MCF 10A (cell line): ENCODE data around the gene THEMIS2. TPM values are rescaled to one million over a fixed set of nuclear protein-coding genes. Genes with fewer than 3 reads are reported as not detected.
A peak's percentile ranks its signal among the peaks of the same experiment; 100 is the strongest.
"Not testable (repeated sequence)": the region's sequence is repeated elsewhere in the genome, so short reads cannot be mapped to it uniquely, and the experiment has no call there.

Experiments used
- Bru-seq: library from RNA; stranded (reverse); fragments of 400-500 nt; gene quantifications from one replicate; lab custom pipeline; 2021; lab: Mats Ljungman, UMichigan
- BruChase-seq, 2 experiments: library from RNA; stranded (reverse); fragments of 400-500 nt; gene quantifications; one replicate each; lab custom pipeline; 2021; lab: Mats Ljungman, UMichigan
- BruUV-seq: library from RNA; stranded (reverse); fragments of 400-500 nt; replicated peaks from 2 replicates; lab custom pipeline; 2021; lab: Mats Ljungman, UMichigan
- CTCF ChIA-PET: fragments of 300-600 bp; sonication (Branson Sonifier 250); formaldehyde crosslinking; extraction: SDS; loops from one replicate; lab custom pipeline; 2021; ENCODE audit warnings: antibody characterized with exemption, inconsistent platforms; lab: Yijun Ruan, JAX
- POLR2A ChIA-PET: fragments of 300-600, 350-650 bp; sonication (Branson Sonifier 250); formaldehyde crosslinking; extraction: SDS; loops from one replicate; lab custom pipeline; 2020; ENCODE audit warnings: antibody characterized with exemption, inconsistent platforms; lab: Yijun Ruan, JAX
- DNase-seq: peaks from one replicate; pipeline ENCODE4 v3.0.0-alpha.2; 2018; ENCODE audit not compliant: unreplicated experiment
- H3K27ac Mint-ChIP-seq: one replicate; pipeline ENCODE4 v1.8.0; 2022; ENCODE audit warnings: mild to moderate bottlenecking, low read depth, mixed read lengths; ENCODE audit not compliant: unreplicated experiment
- H3K27me3 Mint-ChIP-seq: one replicate; pipeline ENCODE4 v1.8.0; 2022; ENCODE audit warnings: mixed read lengths; ENCODE audit not compliant: insufficient read depth, unreplicated experiment
- H3K36me3 Mint-ChIP-seq: one replicate; pipeline ENCODE4 v1.8.0; 2022; ENCODE audit warnings: mild to moderate bottlenecking, moderate library complexity, mixed read lengths; ENCODE audit not compliant: insufficient read depth, unreplicated experiment
- H3K4me1 Mint-ChIP-seq: one replicate; pipeline ENCODE4 v1.8.0; 2022; ENCODE audit warnings: mixed read lengths; ENCODE audit not compliant: insufficient read depth, unreplicated experiment
- H3K4me3 Mint-ChIP-seq: one replicate; pipeline ENCODE4 v1.8.0; 2022; ENCODE audit warnings: mild to moderate bottlenecking, moderate library complexity, mixed read lengths; ENCODE audit not compliant: unreplicated experiment
- H3K9me3 Mint-ChIP-seq: one replicate; pipeline ENCODE4 v1.8.0; 2022; ENCODE audit warnings: mixed read lengths; ENCODE audit not compliant: unreplicated experiment
- CTCF ChIP-seq: fragments of 200-600 bp; IDR thresholded peaks from one replicate; pipeline ENCODE4 v1.8.0; 2022; ENCODE audit warnings: antibody characterized with exemption, mild to moderate bottlenecking; ENCODE audit not compliant: unreplicated experiment
- intact Hi-C: fragments of 100-400 bp; cut with micrococcal nuclease; formaldehyde crosslinking; loops from 2 replicates; pipeline ENCODE4 v1.14.1; 2022
- long read RNA-seq: library from polyadenylated mRNA; stranded (forward); transcript quantifications from one replicate; pipeline ENCODE4 v2.0.0, GENCODE V29; 2022
- total RNA-seq: library from RNA; stranded (reverse); gene quantifications from 2 replicates; pipeline ENCODE4 v1.2.3, GENCODE V29; 2022

The THEMIS2 gene
- total RNA-seq (1.5 and 1.7 TPM in 2 replicates), Bru-seq, nascent RNA (percentile 26 among the genes with signal in this experiment), BruChase-seq, experiment 1, labeled RNA remaining after a 6-hour chase (percentile 27 among the genes with signal in this experiment), BruChase-seq, experiment 2, labeled RNA remaining after a 2-hour chase (percentile 19 among the genes with signal in this experiment)
- long read RNA-seq, partial matches to known transcripts, result 1 of 2 reads
- long read RNA-seq, other reads (novel, unspliced or antisense), result 0 of 2 reads

DNA sequence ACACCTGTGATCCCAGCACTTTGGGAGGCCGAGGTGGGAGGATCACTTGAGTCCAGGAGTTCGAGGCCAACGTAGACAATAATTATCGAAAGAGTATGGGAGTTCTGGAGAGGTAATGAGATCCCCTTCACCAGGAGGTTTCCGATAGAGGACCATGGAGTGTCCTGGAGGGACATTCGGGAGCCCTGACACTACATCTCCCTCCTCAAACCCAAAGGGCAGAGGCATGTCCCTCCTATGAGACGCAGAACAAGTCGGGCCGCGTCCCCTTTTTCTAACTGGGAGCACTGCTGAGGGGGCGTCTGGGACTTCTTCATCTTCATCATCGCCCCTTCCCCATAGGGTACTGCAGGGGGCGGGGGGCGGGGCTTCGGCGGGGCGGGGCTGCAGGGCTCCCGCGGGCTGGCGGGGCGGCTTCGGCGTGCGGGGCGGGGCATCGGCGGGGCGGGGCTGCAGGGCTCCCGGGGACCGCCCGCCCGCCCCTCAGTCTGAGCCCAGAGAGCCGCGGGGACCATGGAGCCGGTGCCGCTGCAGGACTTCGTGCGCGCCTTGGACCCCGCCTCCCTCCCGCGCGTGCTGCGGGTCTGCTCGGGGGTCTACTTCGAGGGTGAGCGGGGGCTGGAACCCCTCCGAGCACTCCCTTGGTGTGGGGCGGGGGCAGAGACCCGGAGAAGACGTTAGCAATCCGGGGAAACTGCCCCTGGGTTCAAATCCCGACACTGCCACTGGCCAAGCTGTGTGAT, at the start of gene THEMIS2:
Gene THEMIS2, plus strand, starts transcription at position 486 of the 743 bp plus-strand sequence. Its CDS starts 28 bp downstream, at position 514.
- Mint-ChIP-seq H3K4me3 (peak within 1 kb of the TSS; percentile 63), H3K4me1 (peaks cover 9% of the 10 kb centered on the region), H3K27me3 (no peaks in the 10 kb centered on the region), H3K27ac (peak within 1 kb of the TSS; percentile 32), H3K36me3 (no peaks in the 10 kb centered on the region), H3K9me3 (no peaks in the 10 kb centered on the region)
- intact Hi-C loops, result no loop called here
- CTCF ChIA-PET, result interaction anchor here (0.8 kb wide), 1 partner anchor 15 kb away, joined by 3 read pairs; no protein-coding TSS in a partner anchor
- no TSS peak for BruUV-seq
- POLR2A ChIA-PET, result no interaction called here
- DNase-seq, result peak; percentile 53
- TF ChIP-seq CTCF, result no peak

DNA sequence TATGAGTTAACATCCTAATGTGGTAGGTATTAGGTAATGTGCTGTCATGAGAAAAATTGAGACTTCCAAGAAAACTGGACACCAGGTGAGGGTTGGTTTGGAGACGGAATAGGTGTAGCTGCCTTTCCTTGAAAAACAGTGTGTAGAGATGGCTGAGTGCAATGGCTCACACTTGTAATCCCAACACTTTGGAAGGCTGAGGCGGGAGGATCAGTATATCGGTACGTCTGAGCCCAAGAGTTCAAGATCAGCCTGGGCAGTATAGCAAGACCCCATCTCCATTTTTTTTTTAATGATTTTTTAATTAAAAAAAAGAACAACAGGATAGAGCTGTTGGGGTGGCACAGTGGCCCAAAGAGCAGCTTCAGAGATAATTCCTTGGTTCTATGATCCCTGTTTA, 48.6 kb upstream of the THEMIS2 start:
- intact Hi-C loops, result no loop called here

DNA sequence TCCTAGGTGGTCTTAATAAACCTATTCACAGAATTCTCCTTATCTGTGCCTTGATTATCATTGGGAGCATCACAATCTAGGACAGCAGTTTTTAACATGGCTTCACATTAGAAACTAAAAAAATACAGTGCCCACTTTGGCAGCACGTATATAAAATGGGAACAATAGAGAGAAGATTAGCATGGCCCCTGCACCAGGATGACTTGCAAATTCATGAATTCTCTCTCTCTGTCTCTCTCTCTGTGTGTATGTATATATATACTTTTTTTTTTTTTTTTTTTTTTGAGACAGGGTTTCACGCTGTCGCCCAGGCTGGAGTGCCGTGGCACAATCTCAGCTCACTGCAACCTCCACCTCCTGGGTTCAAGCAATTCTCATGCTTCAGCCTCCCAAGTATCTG, 47.9 kb upstream of the THEMIS2 start:
- no peaks in the 10 kb centered on the region for H3K9me3 Mint-ChIP-seq
- no peak for TF ChIP-seq CTCF
- no peaks in the 10 kb centered on the region for H3K4me1 Mint-ChIP-seq
- ChIA-PET CTCF (no interaction called here), POLR2A (interaction anchor here (0.6 to 1.6 kb wide), 2 partner anchors 51 to 160 kb away, joined by 3 to 5 read pairs; partner anchors contain the start of gene STX12)
- H3K36me3 Mint-ChIP-seq, result peaks cover 31% of the 10 kb centered on the region
- BruUV-seq, result no TSS peak
- intact Hi-C loops, result no loop called here
- no peaks in the 10 kb centered on the region for H3K27me3 Mint-ChIP-seq
- no peak overlapping the region for H3K27ac Mint-ChIP-seq
- H3K4me3 Mint-ChIP-seq, result no peak overlapping the region
- no peak for DNase-seq

More for the DNA sequence above, 48.6 kb upstream of the THEMIS2 start:
- no TSS peak for BruUV-seq
- ChIA-PET CTCF (no interaction called here), POLR2A (interaction anchor here (0.6 to 1.6 kb wide), 3 partner anchors 51 to 182 kb away, joined by 3 to 5 read pairs (median 3); partner anchors contain the start of gene STX12)
- Mint-ChIP-seq H3K9me3 (no peaks in the 10 kb centered on the region), H3K4me3 (no peak overlapping the region), H3K36me3 (peaks cover 37% of the 10 kb centered on the region), H3K4me1 (no peaks in the 10 kb centered on the region), H3K27ac (no peak overlapping the region), H3K27me3 (no peaks in the 10 kb centered on the region)
- no peak for DNase-seq
- no peak for TF ChIP-seq CTCF

DNA sequence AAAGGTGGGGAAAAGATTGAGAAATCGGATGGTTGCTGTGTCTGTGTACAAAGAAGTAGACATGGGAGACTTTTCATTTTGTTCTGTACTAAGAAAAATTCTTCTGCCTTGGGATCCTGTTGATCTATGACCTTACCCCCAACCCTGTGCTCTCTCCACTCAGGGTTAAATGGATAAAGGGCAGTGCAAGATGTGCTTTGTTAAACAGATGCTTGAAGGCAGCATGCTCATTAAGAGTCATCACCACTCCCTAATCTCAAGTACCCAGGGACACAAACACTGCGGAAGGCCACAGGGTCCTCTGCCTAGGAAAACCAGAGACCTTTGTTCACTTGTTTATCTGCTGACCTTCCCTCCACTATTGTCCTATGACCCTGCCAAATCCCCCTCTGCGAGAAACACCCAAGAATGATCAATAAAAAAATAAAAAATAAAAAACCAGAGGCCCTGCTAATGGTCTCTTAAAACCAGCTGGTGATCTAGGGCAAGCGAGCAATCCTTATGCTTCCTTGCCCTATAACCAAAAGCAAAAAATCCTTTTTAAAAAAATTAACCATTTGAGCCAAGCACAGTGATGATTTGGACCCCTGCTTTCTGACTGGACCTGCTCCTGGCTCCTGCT, 42.9 kb upstream of the THEMIS2 start:
- BruUV-seq, H3K27ac Mint-ChIP-seq, DNase-seq, intact Hi-C loops, H3K9me3 Mint-ChIP-seq, H3K27me3 Mint-ChIP-seq: not testable (repeated sequence)
- H3K4me1 Mint-ChIP-seq, result peaks cover 15% of the 10 kb centered on the region
- POLR2A ChIA-PET, result interaction anchor here (0.6 to 6.8 kb wide), 9 partner anchors 10 to 158 kb away, joined by 3 to 72 read pairs (median 5); partner anchors contain the start of genes FAM76A, IFI6 and STX12
- peaks cover 18% of the 10 kb centered on the region for H3K36me3 Mint-ChIP-seq
- peak overlapping the region; percentile 90 for H3K4me3 Mint-ChIP-seq
- CTCF ChIA-PET, result interaction anchor here (1.5 kb wide), 1 partner anchor 262 kb away, joined by 3 read pairs; no protein-coding TSS in a partner anchor
